T47D (cell line): ENCODE data around the gene HIPK2.

ENCODE experiments used
- DNase-seq, 2 experiments: peaks; one replicate each; pipeline versions ENCODE4 v3.0.0 to v3.0.0-alpha.2; 2011 to 2012; ENCODE audit warnings: low read depth in 1 of 2, low spot score in 1 of 2
- JUND ChIP-seq: IDR thresholded peaks from 2 replicates; pipeline ENCODE4 v1.6.1; 2012; ENCODE audit warnings: low read depth
- in situ Hi-C: cut with HindIII; loops from 2 replicates; pipeline ENCODE4 v1.10.0; 2016; ENCODE audit warnings: low sequenced_read_pairs, low pct_unique_long_range_greater_than_20kb

HIPK2 gene

DNA sequence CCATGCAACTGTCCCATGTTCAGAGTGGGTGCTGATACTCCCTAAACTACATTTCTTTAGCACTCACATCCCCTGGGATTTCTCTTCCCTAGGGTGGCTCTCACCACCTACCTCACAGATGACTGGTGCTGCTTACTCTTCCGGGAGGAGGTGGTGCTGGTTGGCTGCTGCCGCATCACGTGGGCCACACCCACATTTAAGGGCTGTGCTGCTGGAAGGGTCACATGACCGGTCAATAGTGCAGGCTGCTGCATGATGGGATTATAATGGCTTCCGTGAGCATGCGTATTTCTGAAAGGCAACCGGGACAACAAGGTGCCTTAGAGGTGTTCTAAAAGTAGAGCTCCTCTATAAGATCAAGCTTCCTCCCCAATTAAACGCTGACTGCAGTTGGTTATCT lies 177.5 kb downstream of the HIPK2 start:
- no peak for DNase-seq
- no peak for TF ChIP-seq JUND
- in situ Hi-C loops, result no loop called here

DNA sequence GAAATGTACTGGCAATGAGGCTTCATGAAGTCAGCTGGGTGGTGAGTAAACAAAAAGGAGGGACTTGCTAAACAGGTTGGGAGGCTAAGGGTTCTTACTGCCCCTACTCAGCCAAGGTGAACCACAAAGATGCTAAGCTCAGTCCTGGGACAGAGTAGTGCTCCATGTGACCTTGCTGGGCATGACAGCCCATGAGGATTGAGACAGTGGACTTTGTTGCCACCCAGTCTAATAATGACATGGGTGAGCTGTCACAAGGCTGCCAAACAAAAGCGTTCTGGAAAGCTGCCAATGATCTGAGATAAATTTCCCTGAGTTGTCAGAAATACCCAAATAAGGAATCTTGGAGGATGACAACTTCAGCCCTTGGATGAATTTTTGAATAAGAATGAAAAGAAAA lies 179.2 kb downstream of the HIPK2 start:
- in situ Hi-C loops, result no loop called here
- peak; percentile 37 to 75 for DNase-seq
- TF ChIP-seq JUND, result no peak

DNA sequence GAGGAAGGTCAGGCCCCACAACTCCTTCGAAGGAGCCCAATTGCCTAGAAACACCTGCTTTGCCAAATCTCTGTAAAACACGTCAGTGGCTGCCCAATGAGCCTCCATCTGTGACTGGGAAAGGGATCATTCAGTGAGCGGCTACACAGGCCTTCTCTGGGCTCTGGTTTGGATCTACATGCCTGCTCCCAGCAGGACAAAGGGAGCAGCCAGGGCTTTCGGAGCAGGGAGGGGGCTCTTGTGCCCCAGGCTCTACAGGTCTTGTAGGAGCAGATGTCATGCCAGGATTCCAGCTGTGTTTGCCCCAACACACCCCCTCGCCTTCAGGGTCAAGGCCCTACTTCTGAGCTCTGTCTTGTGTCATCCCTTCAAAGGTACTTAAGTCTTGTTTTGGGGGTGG lies 180.8 kb downstream of the HIPK2 start:
- in situ Hi-C loops, result no loop called here
- no peak for DNase-seq
- TF ChIP-seq JUND, result no peak

DNA sequence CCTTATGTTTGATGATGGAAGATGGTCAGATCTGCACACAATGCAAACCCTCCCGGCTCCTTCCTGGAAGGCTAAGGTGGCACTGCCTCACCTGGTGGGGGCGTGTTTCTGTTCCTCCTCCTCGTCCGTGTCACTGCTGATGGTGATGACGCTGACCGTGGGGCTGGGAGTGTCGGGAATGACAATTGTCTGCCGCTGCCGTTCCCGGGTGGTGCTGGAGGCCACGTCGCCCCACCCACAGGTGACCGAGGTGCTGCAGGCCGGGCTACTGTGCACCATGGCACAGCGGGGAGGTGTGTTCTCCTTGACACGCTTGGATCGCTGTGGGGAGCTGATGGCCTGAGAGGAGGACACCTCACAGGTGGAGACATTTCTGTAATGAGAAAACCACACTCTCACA lies 181.2 kb downstream of the HIPK2 start:
- no peak for DNase-seq
- in situ Hi-C loops, result no loop called here
- no peak for TF ChIP-seq JUND

DNA sequence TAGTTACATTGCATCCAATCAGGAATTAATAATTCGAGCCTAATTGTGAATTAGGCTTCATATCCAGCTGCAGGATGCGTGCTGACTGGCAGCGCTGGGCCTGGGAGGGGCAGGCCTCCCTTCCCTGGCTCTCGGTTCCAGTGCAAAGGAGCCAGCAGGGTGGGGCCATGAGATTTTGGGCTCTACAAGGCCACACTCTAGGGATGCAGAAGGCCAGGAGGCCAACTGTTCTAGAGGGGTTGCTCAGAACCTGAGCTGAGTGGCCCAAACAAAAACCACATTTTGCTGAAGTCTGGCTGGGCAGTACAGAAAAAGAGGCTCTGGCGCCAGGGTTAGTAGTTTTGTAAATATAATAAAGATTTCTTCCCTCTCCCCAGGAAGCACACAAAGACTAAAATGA lies 182.0 kb downstream of the HIPK2 start:
- in situ Hi-C loops, result no loop called here
- DNase-seq, result no peak
- TF ChIP-seq JUND, result no peak

GRCh38 chr7:139594911-139595476 lies 182.8 kb downstream of the HIPK2 start:
- in situ Hi-C loops, result no loop called here
- DNase-seq, result no peak
- TF ChIP-seq JUND, result no peak

DNA sequence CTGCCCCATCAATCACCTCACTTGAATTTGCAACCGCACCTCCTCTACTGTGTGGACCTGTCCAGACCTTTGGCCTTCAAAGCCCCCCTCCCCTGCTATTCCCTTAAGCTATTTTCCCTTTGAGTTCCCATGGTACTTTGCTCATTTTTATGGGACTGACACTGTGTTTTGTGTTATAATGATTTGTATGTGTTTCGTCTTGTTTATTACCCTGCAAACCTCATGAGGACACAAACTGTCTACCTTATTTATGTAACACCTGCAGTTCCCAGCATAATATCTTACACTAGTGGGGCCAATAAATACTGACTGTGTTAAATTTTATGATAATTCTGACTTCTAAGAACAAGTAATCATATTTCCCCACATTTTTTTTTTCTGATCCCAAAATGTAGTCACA lies 183.7 kb downstream of the HIPK2 start:
- TF ChIP-seq JUND, result no peak
- DNase-seq, result no peak
- in situ Hi-C loops, result no loop called here

GRCh38 chr7:139592801-139593461 lies 184.9 kb downstream of the HIPK2 start:
- in situ Hi-C loops, result no loop called here
- DNase-seq, result no peak
- TF ChIP-seq JUND, result no peak

- in situ Hi-C loops, result no loop called here
- DNase-seq, result no peak
- no peak for TF ChIP-seq JUND
Measured at GRCh38 chr7:139591550-139592195, 186.1 kb downstream of the HIPK2 start.

- in situ Hi-C loops, result no loop called here
- no peak for TF ChIP-seq JUND
- no peak for DNase-seq
Measured at GRCh38 chr7:139589474-139589873, 188.3 kb downstream of the HIPK2 start.

GRCh38 chr7:139588632-139589031 lies 189.2 kb downstream of the HIPK2 start:
- DNase-seq, result no peak
- in situ Hi-C loops, result no loop called here
- no peak for TF ChIP-seq JUND

DNA sequence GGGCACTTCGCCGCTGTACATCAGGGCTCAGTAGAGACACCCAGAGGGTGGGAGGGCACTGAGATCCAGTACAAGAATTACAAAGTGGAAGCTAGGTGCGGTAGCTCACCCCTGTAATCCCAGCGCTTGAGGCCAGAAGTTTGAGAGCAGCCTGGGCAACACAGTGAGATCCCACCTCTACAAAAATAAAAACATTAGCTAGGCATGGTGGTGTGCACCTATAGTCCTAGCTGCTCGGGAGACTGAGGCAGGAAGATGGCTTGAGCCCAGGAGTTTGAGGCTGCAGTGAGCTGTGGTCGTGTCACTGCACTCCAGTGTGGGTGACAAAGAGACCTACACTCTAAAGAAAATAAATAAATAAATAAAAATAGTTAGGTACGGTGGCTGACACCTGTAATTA lies 190.3 kb downstream of the HIPK2 start:
- in situ Hi-C loops, result no loop called here
- no peak for DNase-seq
- no peak for TF ChIP-seq JUND

DNA sequence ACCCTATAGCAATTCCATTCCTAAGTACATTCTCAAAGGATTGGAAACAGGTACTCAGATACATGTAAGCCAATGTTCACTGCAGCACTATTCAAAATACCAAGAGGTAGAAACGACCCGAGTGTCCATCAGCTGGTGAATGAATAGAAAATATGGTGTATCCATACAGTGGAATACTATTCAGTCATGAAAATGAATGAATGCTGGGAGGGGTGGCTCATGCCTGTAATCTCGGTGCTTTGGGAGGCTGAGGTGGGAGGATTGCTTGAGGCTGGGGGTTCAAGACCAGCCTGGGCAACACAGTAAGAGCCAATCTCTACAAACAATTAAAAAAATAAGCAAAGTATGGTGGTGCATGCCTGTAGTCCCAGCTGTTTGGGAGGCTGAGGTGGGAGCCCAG lies 191.5 kb downstream of the HIPK2 start:
- in situ Hi-C loops, result no loop called here
- DNase-seq, result no peak
- no peak for TF ChIP-seq JUND
